NT2/D1 (cell line): ENCODE measurements around the gene KRTAP5-3.
A peak's percentile ranks its signal among the peaks of the same experiment; 100 is the strongest.
"Not testable (repeated sequence)": the region's sequence is repeated elsewhere in the genome, so short reads cannot be mapped to it uniquely, and the experiment has no call there.

Source experiments
- DNase-seq: peaks from one replicate; pipeline ENCODE4 v3.0.0-alpha.2; 2011; ENCODE audit warnings: low read depth, low spot score
- H3K27me3 ChIP-seq: 2 replicates; pipeline ENCODE4 v1.6.0; 2011; ENCODE audit warnings: mild to moderate bottlenecking; ENCODE audit not compliant: insufficient read length, insufficient read depth
- H3K36me3 ChIP-seq: 2 replicates; pipeline ENCODE4 v1.6.1; 2011; ENCODE audit warnings: mild to moderate bottlenecking, low read length, mixed read lengths; ENCODE audit not compliant: insufficient read depth, insufficient read length
- H3K4me1 ChIP-seq: 2 replicates; pipeline ENCODE4 v1.5.1; 2011; ENCODE audit not compliant: insufficient read depth, insufficient read length
- H3K4me3 ChIP-seq: 2 replicates; pipeline ENCODE4 v1.5.1; 2011; ENCODE audit warnings: low read depth; ENCODE audit not compliant: insufficient read length
- H3K9ac ChIP-seq: 2 replicates; pipeline ENCODE4 v1.6.0; 2011; ENCODE audit warnings: low read depth; ENCODE audit not compliant: insufficient read length
- H3K9me3 ChIP-seq: 2 replicates; pipeline ENCODE4 v1.5.1; 2011; ENCODE audit warnings: mild to moderate bottlenecking, low read length; ENCODE audit not compliant: insufficient read depth
- SUZ12 ChIP-seq: IDR thresholded peaks from 2 replicates; pipeline ENCODE4 v1.6.1; 2011; ENCODE audit not compliant: insufficient read length, insufficient read depth; ENCODE audit errors: extremely low read depth
- YY1 ChIP-seq: IDR thresholded peaks from 2 replicates; pipeline ENCODE4 v1.6.1; 2011; ENCODE audit not compliant: insufficient read length, insufficient read depth
- ZNF274 ChIP-seq: IDR thresholded peaks from 2 replicates; pipeline ENCODE4 v1.6.1; 2011; ENCODE audit warnings: mild to moderate bottlenecking, low read depth, low read length

The KRTAP5-3 gene

GRCh38 chr11:1648653-1649420 lies 40.6 kb upstream of the KRTAP5-3 start:
- no peak overlapping the region for H3K4me3 ChIP-seq
- no peaks in the 10 kb centered on the region for H3K9me3 ChIP-seq
- H3K4me1 ChIP-seq, result peaks cover 18% of the 10 kb centered on the region
- H3K36me3 ChIP-seq, result no peaks in the 10 kb centered on the region
- H3K27me3 ChIP-seq, result peaks cover 9% of the 10 kb centered on the region
- TF ChIP-seq ZNF274, result no peak
- no peak for TF ChIP-seq SUZ12
- no peak for TF ChIP-seq YY1
- no peak for DNase-seq
- peak overlapping the region; percentile 3 for H3K9ac ChIP-seq

- Histone ChIP-seq H3K4me3 (no peak overlapping the region), H3K36me3 (no peaks in the 10 kb centered on the region), H3K9me3 (no peaks in the 10 kb centered on the region), H3K27me3 (peaks cover 2% of the 10 kb centered on the region), H3K9ac (no peak overlapping the region), H3K4me1 (peaks cover 15% of the 10 kb centered on the region)
- TF ChIP-seq SUZ12 (no peak), YY1 (no peak), ZNF274 (no peak)
- no peak for DNase-seq
Observed at GRCh38 chr11:1647901-1648652, 39.8 kb upstream of the KRTAP5-3 start.

- H3K9me3 ChIP-seq, H3K36me3 ChIP-seq, H3K27me3 ChIP-seq, DNase-seq, H3K4me1 ChIP-seq, H3K9ac ChIP-seq, H3K4me3 ChIP-seq: not testable (repeated sequence)
Observed at GRCh38 chr11:1646540-1646939, 38.3 kb upstream of the KRTAP5-3 start.

- H3K27me3 ChIP-seq, result peaks cover 7% of the 10 kb centered on the region
- H3K36me3 ChIP-seq, result no peaks in the 10 kb centered on the region
- TF ChIP-seq YY1 (no peak), SUZ12 (no peak), ZNF274 (no peak)
- no peak for DNase-seq
- H3K4me1 ChIP-seq, result peaks cover under 1% of the 10 kb centered on the region
- H3K9me3 ChIP-seq, result no peaks in the 10 kb centered on the region
- no peak overlapping the region for H3K4me3 ChIP-seq
- no peak overlapping the region for H3K9ac ChIP-seq
Observed at GRCh38 chr11:1645357-1645821, 37.1 kb upstream of the KRTAP5-3 start.

GRCh38 chr11:1644601-1645356 lies 36.5 kb upstream of the KRTAP5-3 start:
- Histone ChIP-seq H3K27me3 (peaks cover 7% of the 10 kb centered on the region), H3K36me3 (no peaks in the 10 kb centered on the region), H3K4me1 (no peaks in the 10 kb centered on the region), H3K9me3 (no peaks in the 10 kb centered on the region), H3K4me3 (no peak overlapping the region), H3K9ac (no peak overlapping the region)
- DNase-seq, result no peak
- TF ChIP-seq SUZ12 (no peak), YY1 (no peak), ZNF274 (no peak)

GRCh38 chr11:1643146-1643690 lies 35.0 kb upstream of the KRTAP5-3 start:
- no peak for TF ChIP-seq ZNF274
- no peak for TF ChIP-seq SUZ12
- peaks cover 7% of the 10 kb centered on the region for H3K27me3 ChIP-seq
- no peak overlapping the region for H3K9ac ChIP-seq
- H3K4me1 ChIP-seq, result no peaks in the 10 kb centered on the region
- H3K36me3 ChIP-seq, result no peaks in the 10 kb centered on the region
- H3K4me3 ChIP-seq, result no peak overlapping the region
- no peak for DNase-seq
- H3K9me3 ChIP-seq, result no peaks in the 10 kb centered on the region
